GM13977 (cell line): ENCODE data around the gene GTF3C4.

Source experiments
- DNase-seq: peaks from one replicate; pipeline ENCODE4 v3.0.0; 2012; ENCODE audit warnings: low spot score
- in situ Hi-C: fragments of 300-500 bp; cut with MboI; formaldehyde crosslinking; loops from one replicate; pipeline ENCODE4 v1.12.0; 2022; ENCODE audit warnings: low sequenced_read_pairs, low pct_unique_long_range_greater_than_20kb, mixed read lengths, inconsistent platforms; ENCODE audit not compliant: unreplicated experiment
- TF ChIP-seq, protein P1 (sequence below): IDR thresholded peaks from 2 replicates; pipeline ENCODE4 v1.5.1; 2012; ENCODE audit warnings: mild to moderate bottlenecking, control low read depth; ENCODE audit not compliant: insufficient read depth; ENCODE audit errors: extremely low read depth, missing control alignments

GTF3C4 gene

DNA sequence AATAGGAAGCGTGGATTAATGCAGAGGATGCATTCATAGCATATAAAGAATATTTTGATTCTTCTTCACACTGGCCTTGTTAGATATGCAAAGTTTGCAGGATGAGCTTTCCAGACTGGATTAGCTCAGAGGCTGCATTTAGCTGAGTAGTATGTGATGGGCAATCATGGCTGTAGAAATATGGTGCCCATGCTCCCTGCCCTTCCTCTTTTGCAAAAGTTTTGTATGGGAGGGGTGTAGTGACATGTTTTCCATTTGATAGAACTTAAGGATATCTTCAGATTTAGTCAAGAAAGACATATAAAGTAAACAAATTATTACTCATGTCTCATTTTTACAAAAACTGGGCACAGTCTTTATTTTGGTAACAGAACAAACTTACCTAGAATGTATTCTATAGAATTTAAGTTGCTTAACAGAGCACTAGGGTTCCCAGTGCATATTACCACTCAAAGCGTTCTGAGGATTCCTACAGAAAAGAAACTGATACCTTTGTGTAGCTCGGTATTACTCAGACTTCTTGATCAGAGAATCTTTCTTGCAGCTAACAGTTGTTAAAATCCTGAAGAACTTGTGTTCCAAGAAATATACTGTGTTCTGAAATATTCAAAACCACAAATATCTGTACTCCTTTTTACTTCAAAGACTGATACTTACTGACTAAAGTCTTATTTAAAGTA is 9.8 kb downstream of the GTF3C4 start:
- in situ Hi-C loops, result no loop called here
- TF ChIP-seq, protein P1, sequence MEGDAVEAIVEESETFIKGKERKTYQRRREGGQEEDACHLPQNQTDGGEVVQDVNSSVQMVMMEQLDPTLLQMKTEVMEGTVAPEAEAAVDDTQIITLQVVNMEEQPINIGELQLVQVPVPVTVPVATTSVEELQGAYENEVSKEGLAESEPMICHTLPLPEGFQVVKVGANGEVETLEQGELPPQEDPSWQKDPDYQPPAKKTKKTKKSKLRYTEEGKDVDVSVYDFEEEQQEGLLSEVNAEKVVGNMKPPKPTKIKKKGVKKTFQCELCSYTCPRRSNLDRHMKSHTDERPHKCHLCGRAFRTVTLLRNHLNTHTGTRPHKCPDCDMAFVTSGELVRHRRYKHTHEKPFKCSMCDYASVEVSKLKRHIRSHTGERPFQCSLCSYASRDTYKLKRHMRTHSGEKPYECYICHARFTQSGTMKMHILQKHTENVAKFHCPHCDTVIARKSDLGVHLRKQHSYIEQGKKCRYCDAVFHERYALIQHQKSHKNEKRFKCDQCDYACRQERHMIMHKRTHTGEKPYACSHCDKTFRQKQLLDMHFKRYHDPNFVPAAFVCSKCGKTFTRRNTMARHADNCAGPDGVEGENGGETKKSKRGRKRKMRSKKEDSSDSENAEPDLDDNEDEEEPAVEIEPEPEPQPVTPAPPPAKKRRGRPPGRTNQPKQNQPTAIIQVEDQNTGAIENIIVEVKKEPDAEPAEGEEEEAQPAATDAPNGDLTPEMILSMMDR, result no peak

DNA sequence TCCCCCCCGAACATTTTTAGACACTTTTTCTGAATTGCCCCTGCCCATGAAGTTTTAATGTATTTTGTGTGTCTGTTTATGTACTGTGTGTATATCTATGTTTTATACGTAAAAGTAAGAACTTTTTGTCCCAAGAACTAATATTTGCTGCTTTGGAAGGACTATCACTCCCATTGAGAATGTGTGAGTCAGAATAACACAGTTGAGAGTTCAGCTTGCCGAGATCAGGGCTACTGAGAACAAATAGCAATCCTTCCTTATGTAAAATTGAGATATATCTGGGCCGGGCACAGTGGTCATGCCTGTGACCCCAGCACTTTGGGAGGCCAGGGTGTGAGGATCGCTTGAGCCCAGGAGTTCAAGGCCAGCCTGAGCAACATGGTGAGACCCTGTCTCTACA is 11.3 kb downstream of the GTF3C4 start:
- in situ Hi-C loops, result no loop called here
- TF ChIP-seq, protein P1, result no peak
- no peak for DNase-seq

More for the DNA sequence above, 9.8 kb downstream of the GTF3C4 start:
- DNase-seq, result no peak

DNA sequence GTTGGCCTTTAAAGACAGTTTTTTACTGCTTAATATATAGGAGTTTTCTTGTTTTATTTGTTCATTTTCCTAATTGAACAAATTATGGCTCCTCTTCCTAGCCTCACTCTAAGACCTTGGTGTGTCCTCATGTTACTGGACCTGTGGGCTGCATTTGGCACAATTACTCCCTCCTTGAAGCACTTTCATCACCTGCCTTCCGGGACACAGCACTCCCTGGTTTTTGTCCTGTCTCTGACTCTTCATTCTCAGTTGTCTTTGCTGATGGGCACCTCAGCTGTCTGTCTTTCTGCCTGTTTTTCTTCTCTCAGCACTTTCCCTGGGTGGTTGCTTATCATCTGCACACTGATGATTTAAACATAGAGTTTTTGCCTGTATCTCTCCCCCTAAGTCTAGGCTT is 13.6 kb downstream of the GTF3C4 start:
- TF ChIP-seq, protein P1, result no peak
- in situ Hi-C loops, result no loop called here

GRCh38 chr9:132690696-132691095 is 20.4 kb downstream of the GTF3C4 start:
- in situ Hi-C loops, result no loop called here
- no peak for DNase-seq
- TF ChIP-seq, protein P1, result no peak

More for the DNA sequence above, 13.6 kb downstream of the GTF3C4 start:
- DNase-seq, result no peak

DNA sequence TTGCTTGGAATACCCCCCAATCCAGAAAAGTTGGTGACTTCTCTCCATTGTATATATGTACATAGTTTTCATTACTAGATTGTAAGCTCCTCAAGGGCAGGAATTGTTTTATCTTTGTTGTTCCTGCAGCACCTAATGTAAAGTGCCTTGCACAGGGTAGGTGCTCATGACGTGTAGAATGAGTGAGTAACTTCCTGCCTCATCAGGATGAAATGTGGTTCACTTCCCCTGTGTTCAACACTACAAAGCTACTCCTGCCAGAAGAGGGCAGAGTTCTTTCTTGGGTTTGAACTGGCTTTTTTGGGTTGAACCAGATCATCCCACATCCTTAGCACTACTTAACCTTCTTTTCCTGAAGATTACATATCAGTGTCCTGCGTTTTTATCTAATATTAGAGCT is 23.9 kb downstream of the GTF3C4 start:
- in situ Hi-C loops, result no loop called here
- no peak for DNase-seq

GRCh38 chr9:132697230-132697629 is 27.0 kb downstream of the GTF3C4 start:
- no peak for DNase-seq
- TF ChIP-seq, protein P1, result no peak
- in situ Hi-C loops, result no loop called here

More for the DNA sequence above, 23.9 kb downstream of the GTF3C4 start:
- TF ChIP-seq, protein P1, result no peak
